MG63 (cell line): ENCODE results near the gene ZBTB4. TPM values are rescaled to one million over a fixed set of nuclear protein-coding genes. Genes with fewer than 3 reads are reported as not detected.

Experiments
- DNase-seq: peaks from one replicate; pipeline ENCODE4 v3.0.0-alpha.2; 2020
- H3K27me3 ChIP-seq: fragments of 250-450 bp; sonication (Bioruptor Pico); 2 replicates; pipeline ENCODE4 v1.5.1; 2020; ENCODE audit warnings: mild to moderate bottlenecking, moderate library complexity
- H3K36me3 ChIP-seq: fragments of 250-450 bp; sonication (Bioruptor Pico); 2 replicates; pipeline ENCODE4 v1.5.1; 2020; ENCODE audit warnings: mild to moderate bottlenecking, moderate library complexity
- H3K4me3 ChIP-seq: fragments of 250-450 bp; sonication (Bioruptor Pico); 2 replicates; pipeline ENCODE4 v1.5.1; 2020; ENCODE audit warnings: mild to moderate bottlenecking, moderate library complexity
- H3K9me3 ChIP-seq: fragments of 250-450 bp; sonication (Bioruptor Pico); 2 replicates; pipeline ENCODE4 v1.5.1; 2020; ENCODE audit warnings: mild to moderate bottlenecking, moderate library complexity
- total RNA-seq: library from RNA; depleted of rRNA; stranded (reverse); fragments of >200 nt; shearing (Covaris generic); gene quantifications from 2 replicates; pipeline ENCODE4 v1.2.3, GENCODE V29; 2014; ENCODE audit warnings: low replicate concordance

ZBTB4 gene
- total RNA-seq, 1 experiment from 2014 or later: 6.0 TPM

DNA sequence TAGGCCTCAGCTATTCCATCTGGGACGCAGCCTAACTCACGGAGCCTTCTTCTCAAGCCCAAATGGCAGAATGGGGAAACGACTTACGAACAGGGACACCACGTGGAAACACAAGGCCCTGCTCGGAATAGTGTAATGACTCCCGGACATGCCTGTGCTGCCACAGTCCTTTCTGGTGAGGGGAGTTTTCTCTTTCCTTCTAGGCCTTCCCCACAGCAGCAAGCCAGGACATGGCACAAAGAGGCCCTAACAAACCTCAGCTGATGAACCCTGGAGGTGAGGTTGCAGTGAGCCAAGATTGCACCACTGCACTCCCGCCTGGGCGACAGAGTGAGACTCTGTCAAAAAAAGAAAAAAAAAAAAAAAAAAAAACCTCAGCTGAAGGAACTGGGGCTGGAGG, 15.3 kb downstream of the ZBTB4 start:
- Histone ChIP-seq H3K27me3 (no peaks in the 10 kb centered on the region), H3K4me3 (no peak overlapping the region), H3K9me3 (no peaks in the 10 kb centered on the region), H3K36me3 (peaks cover 3% of the 10 kb centered on the region; the same call in 1 of the 2 replicates)
- no peak for DNase-seq

DNA sequence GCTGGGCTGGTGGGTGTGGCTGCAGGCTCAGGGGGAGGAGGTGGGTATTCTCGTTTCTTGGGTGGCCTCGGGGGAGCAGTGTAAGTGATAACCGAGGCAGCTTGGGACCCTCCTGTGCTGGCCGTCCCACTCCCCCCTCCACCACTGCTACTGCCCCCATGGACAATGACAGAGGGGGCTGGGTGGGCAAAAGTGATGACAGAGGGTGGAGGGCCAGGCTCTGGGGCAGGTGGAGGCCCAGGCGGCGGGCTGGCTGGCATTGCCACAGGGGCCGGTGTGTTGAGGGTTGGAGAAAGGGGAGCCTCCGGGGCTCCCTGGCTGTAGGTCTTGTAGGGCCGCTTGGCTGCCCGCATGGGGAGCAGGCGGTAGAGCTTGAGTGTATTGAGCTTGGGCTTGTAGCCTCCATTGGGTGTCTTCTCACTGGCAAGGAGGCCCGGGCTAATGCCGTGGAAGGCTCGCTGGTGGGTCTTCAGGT, 16.0 kb downstream of the ZBTB4 start:
- Histone ChIP-seq H3K36me3 (peaks cover 3% of the 10 kb centered on the region; the same call in 1 of the 2 replicates), H3K9me3 (no peaks in the 10 kb centered on the region), H3K27me3 (no peaks in the 10 kb centered on the region), H3K4me3 (no peak overlapping the region)
- DNase-seq: no peak

GRCh38 chr17:7462474-7463371, 16.7 kb downstream of the ZBTB4 start:
- H3K9me3 ChIP-seq: no peaks in the 10 kb centered on the region

GRCh38 chr17:7460850-7461660, 18.4 kb downstream of the ZBTB4 start:
- H3K9me3 ChIP-seq: no peaks in the 10 kb centered on the region
- no peak for DNase-seq
- no peaks in the 10 kb centered on the region for H3K27me3 ChIP-seq
- no peak overlapping the region for H3K4me3 ChIP-seq
- H3K36me3 ChIP-seq: no peaks in the 10 kb centered on the region; the same call in 1 of the 2 replicates

More at GRCh38 chr17:7462474-7463371, 16.7 kb downstream of the ZBTB4 start:
- DNase-seq: no peak
- no peaks in the 10 kb centered on the region for H3K27me3 ChIP-seq
- peaks cover 3% of the 10 kb centered on the region; the same call in 1 of the 2 replicates for H3K36me3 ChIP-seq
- H3K4me3 ChIP-seq: no peak overlapping the region

DNA sequence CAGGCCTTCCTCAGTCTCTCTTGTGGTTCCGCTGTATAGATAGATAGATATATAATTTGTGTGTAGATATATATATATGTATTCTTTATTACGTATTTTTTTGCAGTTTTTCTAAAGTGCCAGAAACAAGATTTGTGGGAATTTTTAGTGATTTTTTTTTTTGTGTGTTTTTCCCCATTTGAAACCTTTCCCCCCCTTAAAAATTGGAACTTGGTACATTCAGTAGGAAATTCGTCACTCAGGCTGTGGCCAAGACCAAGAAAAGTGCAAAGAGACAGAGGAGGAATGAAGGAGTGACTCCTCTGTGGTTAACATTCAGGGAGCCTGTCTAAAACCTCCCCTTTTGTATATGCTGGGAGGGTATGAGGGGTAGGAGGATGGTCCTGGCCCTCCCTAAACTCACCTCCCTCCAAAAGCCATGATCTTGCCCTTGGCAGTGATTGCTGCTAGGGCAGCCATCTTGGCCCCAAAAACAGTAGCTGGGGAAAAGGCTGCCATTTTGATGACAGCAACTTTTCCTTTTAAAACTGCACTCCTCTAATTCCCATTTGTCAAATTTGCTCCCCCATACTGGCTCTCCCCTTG, 19.4 kb downstream of the ZBTB4 start:
- DNase-seq: no peak
- Histone ChIP-seq H3K4me3 (no peak overlapping the region), H3K27me3 (no peaks in the 10 kb centered on the region), H3K36me3 (no peaks in the 10 kb centered on the region), H3K9me3 (no peaks in the 10 kb centered on the region)

DNA sequence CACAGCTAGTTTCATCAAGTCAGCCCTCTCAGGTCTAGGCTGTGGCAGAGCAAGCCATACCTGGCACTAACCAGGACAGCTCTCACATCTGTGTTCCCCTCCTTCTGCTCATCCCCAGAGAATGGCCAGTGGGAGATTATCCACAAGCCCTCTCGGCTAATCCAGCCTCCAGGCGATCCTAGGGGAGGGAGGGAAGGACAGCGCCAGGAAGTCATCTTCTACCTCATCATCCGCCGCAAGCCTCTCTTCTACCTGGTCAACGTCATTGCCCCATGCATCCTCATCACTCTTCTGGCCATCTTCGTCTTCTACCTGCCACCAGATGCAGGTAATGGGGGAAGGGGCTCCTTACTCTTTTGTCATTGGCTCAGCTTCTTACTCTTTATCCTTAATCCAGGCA, 31.0 kb downstream of the ZBTB4 start:
- DNase-seq: no peak
- Histone ChIP-seq H3K9me3 (no peaks in the 10 kb centered on the region), H3K36me3 (no peaks in the 10 kb centered on the region), H3K27me3 (no peaks in the 10 kb centered on the region), H3K4me3 (no peak overlapping the region)

GRCh38 chr17:7445619-7445968, 33.8 kb downstream of the ZBTB4 start:
- no peaks in the 10 kb centered on the region for H3K27me3 ChIP-seq
- H3K4me3 ChIP-seq: no peak overlapping the region
- H3K9me3 ChIP-seq: no peaks in the 10 kb centered on the region

DNA sequence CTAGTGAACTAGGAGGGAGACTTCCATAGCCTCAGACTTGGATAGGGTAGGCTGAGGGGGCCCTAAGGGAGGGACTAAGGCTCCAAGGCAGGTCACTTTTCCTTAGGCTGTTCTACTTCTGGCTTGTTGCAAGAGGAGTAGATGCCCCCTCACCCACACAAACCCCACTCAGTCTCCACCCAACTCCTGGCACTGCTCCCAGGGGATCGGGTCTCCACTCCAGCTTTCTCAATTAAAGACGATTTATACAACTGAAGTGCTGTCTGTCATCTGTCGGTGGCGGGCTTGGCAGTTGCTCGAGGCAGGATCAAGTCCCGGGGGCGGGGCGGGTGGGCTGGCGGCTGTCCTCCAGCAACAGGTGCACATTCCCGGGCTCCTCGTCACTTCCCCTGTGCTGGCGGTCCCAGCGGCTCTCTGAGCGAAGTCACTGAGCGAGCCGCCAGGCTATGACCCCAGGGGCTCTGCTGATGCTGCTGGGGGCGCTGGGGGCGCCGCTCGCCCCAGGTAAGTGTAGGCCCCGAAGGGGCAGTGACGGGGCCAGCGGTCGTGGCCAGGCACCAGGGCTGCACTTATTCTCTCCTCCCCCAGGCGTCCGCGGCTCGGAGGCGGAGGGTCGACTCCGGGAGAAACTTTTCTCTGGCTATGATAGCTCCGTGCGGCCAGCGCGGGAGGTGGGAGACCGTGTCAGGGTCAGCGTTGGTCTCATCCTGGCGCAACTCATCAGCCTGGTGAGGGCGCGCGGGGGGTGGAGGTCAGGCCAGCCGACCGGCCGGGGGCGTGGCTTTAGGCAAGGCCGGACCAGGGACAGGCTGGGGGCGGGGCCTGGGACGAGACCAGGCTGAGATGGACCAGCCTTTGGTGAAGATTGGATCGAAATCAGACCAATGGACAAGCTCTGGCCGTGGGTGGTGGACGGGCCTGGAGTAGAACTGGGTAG, 34.5 kb downstream of the ZBTB4 start, which contains the start of gene CHRNB1:
Gene CHRNB1 (plus strand): TSS at position 380 of the 937 bp plus-strand sequence. CDS start 67 bp downstream, at position 447.
- H3K9me3 ChIP-seq: no peaks in the 10 kb centered on the region
- DNase-seq: no peak
- H3K36me3 ChIP-seq: no peaks in the 10 kb centered on the region
- H3K4me3 ChIP-seq: no peak within 1 kb of the TSS
- no peaks in the 10 kb centered on the region for H3K27me3 ChIP-seq

More at GRCh38 chr17:7445619-7445968, 33.8 kb downstream of the ZBTB4 start:
- no peak for DNase-seq
- no peaks in the 10 kb centered on the region for H3K36me3 ChIP-seq

DNA sequence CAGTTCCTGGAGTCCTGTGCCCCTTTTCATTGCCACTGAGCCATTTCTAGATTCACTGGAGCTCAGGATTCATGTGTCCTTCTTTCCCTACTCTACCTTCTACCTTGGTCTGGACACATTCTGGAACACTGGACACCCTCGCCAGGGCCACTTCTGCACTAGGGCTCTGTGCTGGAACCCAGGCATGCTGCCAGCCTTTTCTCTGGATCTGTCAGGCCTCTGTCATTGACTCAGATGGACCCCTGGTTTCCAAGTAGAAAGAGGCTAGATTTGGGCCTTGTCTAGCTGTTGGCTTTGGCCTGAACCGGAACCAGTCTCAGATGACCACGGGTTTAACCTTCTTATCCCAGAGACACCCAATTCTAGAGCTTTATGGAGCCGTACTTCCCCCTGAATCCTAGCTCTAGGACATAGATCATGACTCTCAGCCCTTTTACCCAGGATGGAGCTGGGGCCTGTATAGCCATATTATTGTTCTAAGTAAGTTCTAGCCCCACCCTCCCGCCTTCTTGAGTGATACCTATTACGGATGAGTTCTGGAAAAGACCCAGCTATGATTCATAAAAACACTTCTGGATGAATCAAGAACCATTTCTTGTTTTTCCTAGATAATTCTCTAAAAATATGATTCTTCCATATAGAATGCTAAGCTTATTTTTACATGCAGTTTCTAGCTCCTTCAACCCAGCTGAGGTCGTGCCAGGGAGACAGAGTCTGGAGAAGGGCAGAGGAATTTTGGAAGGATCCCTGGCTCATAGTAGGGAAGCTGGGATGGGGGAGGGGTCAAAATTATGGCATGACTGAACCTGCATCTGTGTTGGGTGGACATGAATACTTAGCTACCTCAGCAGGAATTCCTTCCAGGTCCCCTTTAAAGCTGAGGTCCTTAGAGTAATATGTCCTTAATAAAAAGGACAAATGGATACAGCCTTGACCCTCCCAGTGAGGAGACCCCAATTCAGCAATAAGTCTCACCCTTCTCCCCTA, 35.6 kb downstream of the ZBTB4 start:
- no peaks in the 10 kb centered on the region for H3K36me3 ChIP-seq
- no peak for DNase-seq
- H3K9me3 ChIP-seq: no peaks in the 10 kb centered on the region
- H3K27me3 ChIP-seq: no peaks in the 10 kb centered on the region; the same call in 1 of the 2 replicates
- H3K4me3 ChIP-seq: no peak overlapping the region

DNA sequence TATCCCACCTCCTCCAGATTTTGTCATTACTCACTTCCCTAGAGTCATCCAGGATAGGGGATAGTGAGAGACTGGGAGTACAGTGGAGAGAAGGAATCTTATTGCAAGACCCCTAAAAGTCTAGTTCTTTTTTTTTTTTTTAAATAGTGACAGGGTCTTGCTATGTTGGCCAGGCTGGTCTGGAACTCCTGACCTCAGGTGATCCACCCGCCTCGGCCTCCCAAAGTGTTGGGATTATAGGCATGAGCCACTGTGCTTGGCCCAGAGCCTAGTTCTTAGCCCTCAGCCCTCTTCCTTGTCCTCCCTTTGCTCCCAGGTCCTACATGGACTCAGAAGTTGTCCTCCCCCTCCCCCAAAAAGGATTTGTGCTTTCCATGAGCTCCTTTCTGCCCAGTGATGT, 37.3 kb downstream of the ZBTB4 start:
- H3K36me3 ChIP-seq: no peaks in the 10 kb centered on the region
- DNase-seq: no peak
- H3K4me3 ChIP-seq: no peak overlapping the region
- H3K27me3 ChIP-seq: no peaks in the 10 kb centered on the region; the same call in 1 of the 2 replicates
- H3K9me3 ChIP-seq: no peaks in the 10 kb centered on the region

DNA sequence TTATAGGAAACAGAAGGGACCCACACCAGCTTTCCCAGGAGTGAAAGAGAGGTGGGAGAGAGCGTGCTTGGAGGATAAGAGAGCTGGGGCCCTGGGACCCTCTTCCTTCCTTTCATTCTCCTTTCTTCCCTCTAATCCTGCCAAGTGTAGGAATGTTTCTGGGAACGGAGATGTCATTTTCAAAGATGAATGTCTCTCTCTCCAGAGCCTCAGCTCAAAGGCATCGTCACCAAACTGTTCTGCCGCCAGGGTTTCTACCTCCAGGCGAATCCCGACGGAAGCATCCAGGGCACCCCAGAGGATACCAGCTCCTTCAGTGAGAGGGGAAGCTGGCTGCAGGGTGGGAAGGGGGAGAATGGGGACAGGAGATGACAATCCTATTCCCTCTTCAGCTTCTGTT, 38.2 kb downstream of the ZBTB4 start:
- Histone ChIP-seq H3K36me3 (no peaks in the 10 kb centered on the region), H3K27me3 (no peaks in the 10 kb centered on the region; the same call in 1 of the 2 replicates), H3K4me3 (no peak overlapping the region), H3K9me3 (no peaks in the 10 kb centered on the region)
- no peak for DNase-seq

DNA sequence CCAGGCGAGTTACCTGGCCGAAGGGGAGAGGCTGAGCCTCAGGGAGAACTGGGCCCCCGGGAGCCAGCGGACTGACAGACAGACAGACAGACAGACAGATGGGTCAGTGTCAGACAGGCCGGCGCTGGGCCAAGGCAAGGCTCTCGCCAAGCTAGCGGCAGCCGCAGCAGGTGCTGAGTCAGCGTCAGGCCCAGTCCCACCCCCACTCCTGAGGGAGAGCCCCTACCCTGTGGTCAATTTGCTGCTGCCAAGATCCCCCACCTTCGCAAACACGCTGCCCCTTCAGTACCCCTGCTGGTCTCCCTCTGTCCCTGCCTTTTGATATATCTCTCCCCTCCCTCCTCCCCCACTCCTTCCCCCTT, 38.6 kb downstream of the ZBTB4 start:
- H3K27me3 ChIP-seq: no peaks in the 10 kb centered on the region; the same call in 1 of the 2 replicates
- no peaks in the 10 kb centered on the region for H3K9me3 ChIP-seq
- H3K4me3 ChIP-seq: no peak overlapping the region
- H3K36me3 ChIP-seq: no peaks in the 10 kb centered on the region
- peak; percentile 58 for DNase-seq

DNA sequence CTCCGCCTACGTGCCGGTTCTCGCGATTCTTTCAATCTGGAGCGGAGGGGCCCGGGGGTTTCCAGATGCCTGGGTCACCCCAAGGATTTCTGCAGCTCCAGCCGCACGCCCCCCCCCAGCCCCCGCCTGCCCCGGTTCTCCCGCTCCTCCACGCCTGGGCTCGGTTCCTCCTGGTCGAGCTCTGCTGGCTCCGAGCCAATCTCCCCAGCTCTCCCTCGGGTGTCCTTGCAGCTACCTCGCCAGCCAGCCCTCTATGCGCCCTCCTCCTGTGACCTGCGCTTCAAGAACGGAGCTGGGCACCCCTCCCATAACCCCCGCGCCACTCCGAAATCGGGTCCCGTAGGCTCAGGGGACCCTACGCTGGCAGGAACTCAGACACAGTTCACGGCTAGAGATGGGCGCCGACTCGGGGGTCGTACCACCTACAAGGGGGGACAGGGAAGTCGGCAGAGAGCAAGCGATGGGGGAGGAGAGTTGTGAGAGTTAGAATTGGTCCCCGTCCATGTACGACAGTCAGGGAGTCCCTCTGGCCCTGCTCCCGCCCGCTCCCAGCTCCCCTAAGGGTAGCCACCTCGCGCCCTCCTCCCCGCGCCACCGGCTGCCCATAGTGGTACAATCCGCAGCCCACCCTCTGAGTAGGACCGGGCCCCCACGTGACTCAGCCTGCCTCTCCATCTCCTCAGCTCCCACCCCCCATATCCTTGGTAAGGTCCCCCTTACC, 39.2 kb downstream of the ZBTB4 start:
- no peak overlapping the region for H3K4me3 ChIP-seq
- H3K36me3 ChIP-seq: no peaks in the 10 kb centered on the region
- no peak for DNase-seq
- no peaks in the 10 kb centered on the region; the same call in 1 of the 2 replicates for H3K27me3 ChIP-seq
- H3K9me3 ChIP-seq: no peaks in the 10 kb centered on the region

DNA sequence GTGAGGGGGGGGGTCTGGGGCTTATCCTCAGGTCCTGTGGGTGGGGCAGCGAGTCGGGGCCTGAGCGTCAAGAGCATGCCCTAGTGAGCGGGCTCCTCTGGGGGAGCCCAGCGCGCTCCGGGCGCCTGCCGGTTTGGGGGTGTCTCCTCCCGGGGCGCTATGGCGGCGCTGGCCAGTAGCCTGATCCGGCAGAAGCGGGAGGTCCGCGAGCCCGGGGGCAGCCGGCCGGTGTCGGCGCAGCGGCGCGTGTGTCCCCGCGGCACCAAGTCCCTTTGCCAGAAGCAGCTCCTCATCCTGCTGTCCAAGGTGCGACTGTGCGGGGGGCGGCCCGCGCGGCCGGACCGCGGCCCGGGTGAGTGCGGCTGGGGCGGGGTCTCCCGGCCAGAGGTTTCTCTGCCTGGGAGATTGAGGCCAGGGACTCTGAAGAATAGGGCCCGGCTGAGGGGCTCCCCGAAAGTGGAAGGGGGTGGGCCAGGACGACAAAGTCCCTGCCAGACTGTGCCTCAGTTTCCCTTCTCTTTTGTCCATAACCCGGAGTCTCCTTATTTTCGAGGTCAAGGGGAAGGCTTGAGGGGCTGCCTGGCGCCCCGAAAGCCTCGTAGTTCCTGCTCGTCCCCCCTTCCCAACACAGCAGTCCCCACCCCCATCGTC, 39.8 kb downstream of the ZBTB4 start, which contains the start of gene FGF11:
Gene FGF11 (plus strand): TSS at position 51 of the 651 bp plus-strand sequence. CDS start 109 bp downstream, at position 160.
- no peak for DNase-seq
- H3K9me3 ChIP-seq: no peaks in the 10 kb centered on the region
- no peaks in the 10 kb centered on the region for H3K36me3 ChIP-seq
- H3K27me3 ChIP-seq: no peaks in the 10 kb centered on the region; the same call in 1 of the 2 replicates
- no peak within 1 kb of the TSS for H3K4me3 ChIP-seq
